HG03159 (cell line): ENCODE results near the gene CLSTN3.
"Not testable (repeated sequence)": the region's sequence is repeated elsewhere in the genome, so short reads cannot be mapped to it uniquely, and the experiment has no call there.

Source experiments
- ATAC-seq: cut with Tn5 transposase; IDR thresholded peaks from one replicate; pipeline ENCODE4 v1.9.1; 2021; ENCODE audit warnings: mild to moderate bottlenecking, moderate library complexity; ENCODE audit not compliant: unreplicated experiment

CLSTN3 gene

DNA sequence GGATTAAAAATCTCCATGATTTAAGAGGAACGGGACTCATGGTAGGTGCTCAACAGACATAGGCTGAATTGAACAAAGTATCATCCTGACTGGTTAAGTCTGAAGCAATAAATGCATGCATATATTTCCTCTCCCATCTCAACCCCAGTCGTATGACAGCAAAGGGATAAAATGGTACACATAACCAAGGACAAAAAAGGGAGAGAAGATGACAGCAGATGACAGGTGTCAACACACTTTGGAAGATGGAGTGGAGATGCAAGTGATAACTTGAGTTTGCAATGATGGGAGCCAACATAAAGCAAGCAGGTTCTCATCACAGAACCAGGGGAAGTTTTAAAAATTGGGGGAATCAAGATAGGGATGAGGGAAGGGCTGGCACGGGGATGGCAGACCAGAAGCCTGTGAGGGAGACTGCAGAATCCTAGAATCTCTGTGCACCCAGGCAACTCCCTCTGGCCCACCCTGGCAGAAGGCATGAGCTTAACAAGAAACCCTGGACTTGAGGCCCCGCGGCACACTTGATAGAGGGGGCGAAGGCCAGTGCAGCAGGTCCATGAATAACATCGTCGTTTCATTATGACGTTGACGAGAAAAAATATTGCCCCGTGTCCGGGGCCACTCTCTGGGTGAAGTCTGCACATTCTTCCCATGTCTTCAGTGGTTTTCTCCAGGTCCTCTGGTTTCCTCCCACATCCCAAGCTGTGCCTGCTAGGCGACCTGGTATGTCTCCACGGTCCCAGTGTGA, 26.2 kb upstream of the CLSTN3 start:
- no peak for ATAC-seq

DNA sequence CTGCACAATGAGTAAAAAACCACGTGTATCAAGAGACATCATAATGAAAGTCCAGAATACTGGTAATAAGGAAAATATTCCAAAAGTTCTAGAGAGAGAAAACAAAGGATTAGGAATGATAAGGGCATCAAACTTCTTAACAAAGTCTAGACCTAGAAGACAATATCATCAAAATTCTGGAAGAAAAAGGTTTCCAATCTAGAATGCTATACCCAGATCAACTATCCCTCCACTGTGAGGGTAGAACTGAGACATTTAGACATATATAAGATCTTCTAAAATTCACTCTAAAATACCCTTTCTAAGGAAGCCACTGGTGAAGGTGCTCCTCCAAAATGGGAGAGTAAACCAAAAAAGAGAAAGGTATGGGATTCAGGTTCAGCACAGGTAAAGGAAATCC, 24.1 kb upstream of the CLSTN3 start:
- ATAC-seq, result no peak

DNA sequence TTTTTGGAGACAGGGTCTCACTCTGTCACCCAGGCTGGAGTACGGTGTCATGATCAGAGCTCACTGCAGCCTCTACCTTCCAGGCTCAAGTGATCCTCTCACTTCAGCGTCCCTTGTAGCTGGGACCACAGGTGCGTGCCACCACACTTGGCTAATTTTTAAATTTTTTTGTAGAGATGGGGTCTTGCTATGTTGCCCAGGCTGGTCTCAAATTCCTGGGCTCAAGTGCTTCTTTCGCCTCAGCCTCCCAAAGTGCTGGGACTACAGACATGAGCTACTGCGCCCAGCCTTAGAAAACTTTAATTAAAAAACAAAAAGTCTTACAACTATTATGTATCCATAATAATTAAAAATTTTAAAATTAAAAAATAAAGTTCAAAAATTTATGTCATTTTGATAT, 23.0 kb upstream of the CLSTN3 start:
- ATAC-seq, result not testable (repeated sequence)

DNA sequence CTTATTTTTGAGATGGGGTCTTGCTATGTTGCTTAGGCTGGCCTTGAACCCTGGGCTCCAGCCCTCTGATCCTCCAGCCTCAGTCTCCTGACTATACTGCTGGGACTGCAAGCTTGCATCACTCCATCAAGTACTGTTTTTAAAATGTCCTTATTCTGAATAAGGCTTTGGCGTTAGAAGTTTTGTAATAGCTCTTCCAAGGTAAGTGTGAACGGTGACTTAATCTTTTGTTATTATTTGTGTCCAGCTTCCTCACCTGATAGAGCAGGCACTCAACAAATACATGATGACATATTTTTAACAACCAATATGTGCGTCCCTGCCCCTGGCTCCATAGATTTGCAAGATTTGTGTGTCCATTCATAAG, 22.6 kb upstream of the CLSTN3 start:
- no peak for ATAC-seq

DNA sequence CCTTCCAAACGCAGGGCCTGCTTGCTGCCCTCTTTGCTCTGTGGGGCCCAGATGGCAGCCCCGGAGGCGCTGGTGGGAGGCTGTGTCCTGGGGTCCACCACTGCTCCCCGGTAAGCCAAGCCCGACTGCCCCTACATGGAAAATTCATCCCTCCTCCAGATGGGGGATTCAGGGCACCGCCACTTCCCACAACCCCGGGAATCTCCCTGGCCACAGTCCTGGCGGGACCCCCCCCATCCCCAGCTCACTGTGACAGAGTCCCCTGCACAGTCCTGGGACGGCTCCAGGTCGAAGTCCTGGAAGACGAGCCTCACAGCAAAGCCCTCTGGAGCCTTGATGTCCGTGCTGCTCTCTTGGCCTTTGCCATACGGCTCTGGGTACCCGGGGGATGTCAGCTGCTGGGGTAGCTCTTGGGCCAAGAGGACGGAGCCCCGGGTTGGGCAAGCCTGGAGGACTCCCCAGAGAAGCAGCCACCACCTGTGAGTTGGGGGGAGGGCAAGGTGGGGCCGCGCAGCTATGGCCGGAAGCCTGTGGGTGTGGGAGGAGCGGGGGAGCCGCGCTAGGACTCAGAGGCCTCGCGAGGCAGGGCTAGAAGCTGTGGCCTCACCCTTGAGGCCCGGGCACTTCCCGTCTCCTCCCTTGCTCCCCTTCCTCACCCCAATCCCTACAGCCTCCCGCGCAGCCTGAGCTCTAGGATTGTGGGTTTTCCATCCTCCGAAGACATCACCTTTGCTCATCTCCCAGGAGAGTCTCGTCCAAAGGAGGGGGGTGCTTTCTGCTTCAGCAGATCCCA, 22.0 kb upstream of the CLSTN3 start:
- peak; percentile 78 for ATAC-seq

DNA sequence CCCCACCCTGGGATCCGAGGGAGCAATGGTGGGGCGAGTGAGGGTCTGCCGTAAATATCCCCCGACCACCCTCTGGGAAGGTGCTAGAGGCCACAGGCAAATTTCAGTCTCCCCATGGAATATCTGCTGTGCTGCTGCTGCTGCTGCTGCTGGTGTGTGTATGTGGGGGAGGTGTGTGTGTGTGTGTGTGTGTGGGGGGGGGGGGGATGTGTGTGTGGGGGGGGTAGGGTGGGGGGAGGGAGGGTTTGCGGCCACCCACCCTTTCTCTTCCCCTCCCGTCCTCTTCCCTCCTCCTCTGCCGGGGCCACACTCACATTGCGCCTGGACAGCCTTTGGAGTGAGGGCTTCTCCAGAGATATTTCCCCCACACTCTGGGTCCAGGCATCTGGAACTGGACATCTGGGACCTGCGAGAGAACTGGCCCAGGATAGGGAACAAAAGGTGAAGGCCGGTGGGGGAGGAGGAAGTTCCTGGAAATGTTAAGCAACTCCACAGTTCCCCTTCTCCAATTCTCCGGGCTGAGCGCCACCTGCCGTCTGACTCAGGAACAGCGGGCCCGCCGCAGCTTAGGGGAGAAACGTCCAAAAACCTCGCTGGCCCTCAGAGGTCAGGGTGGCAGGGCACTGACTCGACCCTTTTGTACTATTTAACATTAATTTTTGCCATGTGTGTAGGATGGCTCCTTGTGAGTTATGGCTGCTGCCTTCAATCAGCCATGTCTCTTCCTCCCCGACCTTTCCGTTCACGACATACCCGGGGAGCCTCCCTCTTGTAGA, 21.2 kb upstream of the CLSTN3 start, which contains the start of gene C1RL:
Gene C1RL, minus strand, starts transcription at position 419 of the 776 bp plus-strand sequence. Its CDS starts 34 bp downstream, at position 385.
- ATAC-seq, result peak; percentile 34

DNA sequence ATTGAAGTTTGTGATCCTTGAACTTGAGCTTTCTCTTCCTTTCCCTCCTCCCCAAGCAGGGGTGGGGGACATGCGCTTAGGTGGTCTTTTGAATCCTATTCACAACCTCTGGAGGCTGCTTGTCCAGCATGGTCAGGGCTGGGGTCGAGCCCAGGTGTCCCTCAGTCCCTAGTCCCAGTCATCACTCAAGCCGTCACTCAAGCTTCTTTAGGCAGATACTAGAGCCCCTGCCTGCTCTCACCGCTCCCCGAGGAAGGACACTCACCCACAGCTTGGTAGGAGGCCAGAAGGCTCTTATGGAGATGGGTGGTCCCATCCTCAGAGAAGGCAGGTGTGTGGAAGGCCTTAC, 20.6 kb upstream of the CLSTN3 start:
- ATAC-seq, result no peak

DNA sequence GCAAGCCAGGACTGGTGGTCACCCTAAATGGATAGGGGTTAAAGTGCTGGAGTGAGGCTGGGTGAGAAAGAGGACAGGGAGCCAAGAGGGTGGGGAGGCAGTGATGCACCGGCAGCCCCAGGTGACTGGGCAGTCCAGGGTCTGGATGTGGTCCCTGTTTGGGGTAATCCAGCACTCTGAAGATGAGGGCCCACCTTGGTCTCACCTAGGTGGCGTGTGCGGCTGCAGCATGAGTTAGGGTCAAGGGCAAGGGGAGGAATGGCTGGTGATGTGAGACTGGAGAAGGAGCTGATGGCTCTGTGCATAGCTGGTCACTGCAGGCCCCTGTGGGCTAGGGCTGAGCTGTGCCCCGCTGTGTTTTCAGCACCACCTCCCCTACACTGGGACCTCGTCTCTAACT, 19.5 kb upstream of the CLSTN3 start:
- no peak for ATAC-seq

DNA sequence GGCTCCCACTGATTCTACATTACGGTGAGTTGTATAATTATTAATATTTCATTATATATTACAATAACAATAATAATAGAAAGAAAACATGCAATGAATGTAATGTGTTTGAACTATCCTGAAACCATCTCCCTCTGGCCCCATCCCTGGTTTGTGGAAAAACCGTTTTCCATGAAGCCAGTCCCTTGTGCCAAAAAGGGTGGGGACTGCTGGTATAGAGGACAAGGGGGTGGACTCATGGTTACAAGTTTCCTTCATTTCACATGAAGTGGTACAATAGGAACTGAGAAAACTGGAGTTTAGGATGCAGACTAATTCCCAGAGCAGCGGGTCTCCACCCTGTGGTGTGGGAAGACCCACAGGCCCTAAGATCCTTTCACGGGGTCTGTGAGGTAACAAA, 18.1 kb upstream of the CLSTN3 start:
- ATAC-seq, result no peak

DNA sequence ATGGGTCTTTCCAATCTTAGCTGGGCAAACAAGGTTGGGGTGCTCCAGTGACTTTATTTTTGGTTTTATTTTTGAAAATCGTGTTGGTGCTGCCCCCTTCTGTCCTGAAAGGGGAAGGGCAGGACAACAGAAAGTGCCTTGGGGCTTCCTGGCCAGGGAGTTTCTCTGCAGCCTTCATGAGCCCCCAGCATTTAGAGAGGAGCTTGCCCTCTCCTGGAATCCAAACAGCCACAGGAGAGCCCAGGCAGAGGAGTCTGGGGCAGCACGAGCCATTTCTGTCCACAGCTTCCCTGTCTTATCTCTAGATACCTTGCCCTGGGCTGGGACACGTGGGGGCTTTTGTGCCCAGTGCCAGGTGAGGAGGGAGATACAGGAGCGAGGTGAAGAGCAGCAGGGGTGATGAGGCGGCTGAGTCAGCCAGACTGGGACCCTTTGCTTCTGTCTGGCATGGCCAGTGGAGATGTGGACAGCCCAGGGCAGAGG, 16.7 kb upstream of the CLSTN3 start:
- no peak for ATAC-seq

DNA sequence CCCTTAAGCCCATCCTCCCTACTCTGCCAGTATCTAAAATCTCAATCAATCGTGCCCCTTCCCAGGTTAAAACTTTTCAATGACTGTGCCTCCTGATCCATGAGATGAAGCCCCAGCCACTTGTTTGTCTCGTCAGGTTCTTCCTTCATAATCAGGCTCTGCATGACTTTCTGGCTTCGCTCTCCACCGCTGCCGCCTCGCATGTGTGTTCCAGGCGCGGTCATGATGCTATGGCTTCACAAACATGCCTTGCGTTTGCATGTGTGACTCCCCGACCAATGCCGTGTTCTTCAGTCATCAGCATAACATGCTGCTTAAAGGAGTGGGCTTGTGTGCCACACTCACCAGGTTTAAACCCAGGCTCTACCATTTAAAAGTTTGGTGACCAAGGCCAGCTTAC, 16.2 kb upstream of the CLSTN3 start:
- ATAC-seq, result no peak

DNA sequence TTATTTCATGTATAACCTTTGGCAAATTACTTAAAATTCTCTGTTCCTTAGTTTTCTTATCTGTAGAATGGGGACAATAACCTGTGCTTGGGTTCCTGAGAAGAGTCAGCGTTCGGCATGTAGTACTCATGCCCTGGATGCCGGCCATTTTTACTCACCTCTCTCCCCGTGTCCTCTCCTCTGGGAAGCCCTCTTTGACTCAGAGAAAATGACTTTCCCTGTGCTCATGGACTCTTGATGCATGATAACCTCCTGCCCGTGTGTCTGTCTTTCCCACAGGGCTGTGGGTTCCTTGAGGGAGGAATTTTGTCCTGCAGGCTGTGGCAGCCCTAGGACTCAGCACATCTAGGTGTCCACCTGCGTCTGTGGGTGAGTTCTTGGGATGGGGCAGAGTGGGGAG, 15.3 kb upstream of the CLSTN3 start:
- no peak for ATAC-seq

DNA sequence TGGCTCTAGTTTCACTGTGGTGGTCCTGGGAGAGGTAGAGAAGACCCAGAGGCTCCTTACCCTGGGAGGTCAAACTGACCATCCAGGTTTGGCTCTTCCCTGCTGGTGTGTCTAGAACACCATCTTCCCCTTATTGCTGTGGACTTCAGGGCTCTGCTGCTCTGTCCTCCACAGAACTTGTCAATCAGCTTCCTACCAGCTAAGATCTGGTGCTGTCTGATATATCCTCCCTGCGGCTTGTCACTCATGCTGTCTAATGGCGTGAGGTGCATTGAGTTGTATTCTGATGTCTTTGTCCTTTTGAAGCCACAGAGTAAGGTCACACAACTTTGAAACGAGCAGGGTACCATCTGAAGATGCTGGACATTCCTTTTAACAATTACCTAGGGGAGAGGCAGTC, 14.0 kb upstream of the CLSTN3 start:
- no peak for ATAC-seq

DNA sequence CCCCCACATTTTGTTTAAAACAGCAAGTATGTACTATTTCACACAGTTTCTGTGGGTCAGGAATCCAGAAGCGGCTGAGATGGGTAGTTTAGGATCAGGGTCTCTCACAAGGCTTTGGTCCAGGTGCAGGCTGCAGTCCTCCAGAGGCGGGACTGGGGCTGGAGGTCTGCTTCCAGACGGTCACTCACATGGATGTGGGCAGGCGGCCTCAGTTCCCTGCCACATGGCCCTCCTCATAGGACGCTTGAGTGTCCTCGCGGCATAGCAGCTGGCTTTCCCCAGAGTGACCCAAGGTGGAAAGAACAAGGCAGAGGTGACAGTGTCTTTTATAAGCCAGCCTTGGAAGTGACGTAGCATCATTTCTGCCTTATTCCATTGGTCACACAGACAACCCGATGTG, 13.3 kb upstream of the CLSTN3 start:
- ATAC-seq, result no peak

DNA sequence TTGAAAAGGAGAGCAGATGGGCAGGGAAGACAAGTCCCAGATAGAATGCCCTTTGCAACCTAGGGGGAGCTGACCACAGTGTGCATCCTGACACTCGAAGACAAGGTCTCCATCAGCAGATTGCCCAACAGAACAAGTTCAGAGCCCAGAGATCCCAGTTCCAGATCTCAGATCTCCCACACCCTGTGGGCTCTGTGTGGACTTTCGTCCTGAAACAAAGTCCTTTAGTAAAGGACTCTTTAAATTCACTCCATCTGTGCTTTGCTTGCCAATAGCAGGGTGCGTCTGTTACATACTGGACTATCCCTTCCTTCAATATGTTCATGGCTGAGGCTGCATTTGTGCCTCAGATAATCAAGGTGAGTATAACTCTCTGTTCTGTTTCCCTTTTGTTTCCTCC, 12.5 kb upstream of the CLSTN3 start:
- no peak for ATAC-seq

DNA sequence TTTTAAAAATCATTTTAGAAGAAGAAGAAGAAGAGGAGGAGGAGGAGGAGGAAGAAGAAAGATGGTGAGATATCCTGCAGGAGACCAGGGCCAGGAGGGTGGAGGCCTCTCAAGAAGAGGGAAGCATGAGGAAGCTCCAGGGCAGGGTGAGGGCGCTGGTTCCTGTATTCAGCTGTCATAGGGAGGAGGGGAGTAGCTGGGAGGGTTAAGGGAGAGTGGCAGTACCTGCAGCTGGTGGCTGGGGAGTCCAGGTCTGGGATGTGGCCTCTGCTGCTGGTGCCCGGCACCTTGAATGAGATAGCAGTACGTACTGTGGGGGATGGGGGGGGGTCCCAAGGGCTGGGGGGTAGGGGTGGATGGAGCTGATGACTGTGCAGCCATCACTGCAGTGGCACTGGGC, 11.3 kb upstream of the CLSTN3 start:
- ATAC-seq, result no peak

DNA sequence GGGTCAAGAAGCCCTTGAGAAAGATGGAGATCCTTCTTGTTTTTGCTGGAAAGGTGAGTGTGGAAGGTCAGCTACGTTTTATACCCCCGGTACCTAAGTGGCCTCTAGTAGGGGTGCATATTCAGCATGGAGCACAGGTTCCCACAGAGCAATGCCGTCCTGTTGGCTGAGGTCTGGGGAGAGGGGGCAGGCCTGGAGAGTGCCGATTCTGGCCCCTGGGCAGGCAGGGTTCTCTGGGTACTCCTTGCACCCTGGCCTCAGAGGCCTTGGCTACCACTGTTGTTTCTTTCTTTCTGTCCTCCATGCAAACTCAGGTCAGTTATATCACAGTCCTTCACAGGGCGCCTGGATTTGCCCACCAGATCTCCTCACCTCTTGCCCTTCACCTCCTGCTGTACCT, 10.0 kb upstream of the CLSTN3 start:
- ATAC-seq, result no peak

DNA sequence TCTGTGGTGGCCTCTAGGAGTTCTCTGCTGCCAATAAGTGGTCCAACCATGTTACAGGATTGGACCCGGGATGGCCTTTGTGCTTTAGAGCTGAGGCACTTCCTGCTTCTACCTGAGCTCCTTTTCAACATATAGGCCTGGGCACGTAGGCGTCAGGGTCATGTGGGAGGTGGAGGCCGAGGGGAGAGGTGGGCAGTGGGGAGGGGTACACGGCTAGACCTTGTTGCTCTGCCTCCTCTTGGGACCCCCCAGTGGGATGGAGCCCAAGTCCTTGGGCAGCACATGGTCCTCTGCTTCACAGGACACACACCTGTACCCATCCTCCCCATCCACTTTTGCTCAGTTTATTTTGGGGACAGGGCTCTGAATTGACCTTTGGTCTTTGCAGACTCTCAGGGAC, 8.8 kb upstream of the CLSTN3 start:
- no peak for ATAC-seq

DNA sequence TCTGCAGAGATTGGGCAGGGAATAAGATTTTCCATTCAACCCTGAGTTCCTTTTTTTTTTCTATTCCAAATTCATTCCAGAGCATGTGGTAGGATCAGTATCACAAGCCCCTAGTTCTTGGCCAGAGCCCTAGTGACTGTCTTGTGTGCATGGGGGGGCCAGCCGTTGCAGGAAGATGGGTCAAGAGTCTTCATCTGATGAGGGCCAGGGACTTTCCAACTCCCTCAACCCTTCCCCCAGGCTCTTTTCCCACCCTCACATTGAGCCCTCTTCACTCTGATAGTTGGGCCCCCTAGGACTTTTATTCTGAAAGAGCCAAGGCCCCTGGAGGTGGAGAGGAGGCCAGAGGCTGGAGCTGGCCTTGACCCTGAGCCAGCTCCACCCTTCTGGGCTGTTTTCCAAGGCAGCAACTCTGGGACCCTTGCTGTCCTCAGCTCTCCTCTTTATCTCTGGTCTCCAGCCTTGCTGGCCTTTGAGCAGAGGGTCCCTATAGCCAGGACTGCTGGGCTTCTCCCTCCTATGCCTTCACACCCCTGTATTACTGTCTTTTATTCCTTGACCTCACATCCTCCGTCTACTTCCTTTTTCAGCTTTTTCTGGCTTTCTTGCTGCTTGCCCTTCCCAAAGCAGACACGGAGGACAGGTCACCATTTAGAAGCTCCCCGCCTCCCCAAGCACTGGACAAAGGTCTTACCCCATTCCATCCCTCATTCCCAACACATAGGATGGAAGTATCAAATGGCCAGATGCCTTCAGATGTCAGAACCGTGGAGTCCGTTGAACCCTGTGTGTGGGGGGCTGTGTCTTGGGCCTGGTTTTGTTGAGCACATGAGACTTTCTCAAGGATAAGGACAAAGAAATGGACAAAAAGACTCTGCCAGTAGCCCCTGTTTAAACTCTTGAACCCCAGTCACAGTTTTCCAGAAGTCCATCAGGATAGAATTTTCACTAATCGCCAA, 7.1 kb upstream of the CLSTN3 start:
- no peak for ATAC-seq

DNA sequence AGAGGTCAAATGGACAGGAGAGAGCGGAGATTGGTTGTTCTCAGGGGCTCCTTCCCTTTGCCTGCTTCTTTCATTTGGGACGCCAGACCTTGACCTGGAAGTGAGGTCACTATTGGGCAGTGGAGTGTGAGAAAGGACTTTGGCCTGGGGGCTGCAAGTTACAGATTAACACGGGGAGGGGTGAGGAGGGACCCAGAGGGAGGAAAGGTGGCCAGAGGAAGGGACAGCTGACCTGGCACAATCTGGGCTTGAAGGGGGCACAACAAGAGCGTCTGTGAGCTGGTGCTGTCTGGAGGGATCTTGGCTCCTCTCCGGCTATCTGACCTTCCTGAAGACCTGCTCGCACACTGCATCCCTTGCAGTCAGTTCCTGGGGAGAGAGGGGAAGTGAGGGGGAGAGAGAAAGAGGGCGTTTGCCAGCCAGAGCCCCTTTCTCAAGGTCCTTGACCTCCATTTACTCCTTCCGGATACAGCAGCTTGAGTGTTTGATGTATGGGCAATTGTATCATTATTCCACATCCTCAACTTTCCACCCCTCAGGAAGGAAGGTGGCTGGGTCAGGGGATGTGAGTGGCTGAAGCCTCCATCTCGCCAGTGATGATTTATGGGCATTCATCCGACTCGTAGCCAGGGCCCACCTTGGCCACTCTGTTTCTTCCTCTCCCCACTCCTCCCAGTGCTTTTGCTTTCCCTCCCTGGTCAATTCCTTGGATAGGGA, 6.2 kb upstream of the CLSTN3 start:
- no peak for ATAC-seq
